ENCODE measurements around the gene ZMYND8. TPM values are rescaled to one million over a fixed set of nuclear protein-coding genes. Genes with fewer than 3 reads are reported as not detected.

ZMYND8 gene
- total and polyA plus RNA-seq, 2 of the 4 experiments (the other 2 are of a cell fraction) = 24.0 to 28.2 TPM

DNA sequence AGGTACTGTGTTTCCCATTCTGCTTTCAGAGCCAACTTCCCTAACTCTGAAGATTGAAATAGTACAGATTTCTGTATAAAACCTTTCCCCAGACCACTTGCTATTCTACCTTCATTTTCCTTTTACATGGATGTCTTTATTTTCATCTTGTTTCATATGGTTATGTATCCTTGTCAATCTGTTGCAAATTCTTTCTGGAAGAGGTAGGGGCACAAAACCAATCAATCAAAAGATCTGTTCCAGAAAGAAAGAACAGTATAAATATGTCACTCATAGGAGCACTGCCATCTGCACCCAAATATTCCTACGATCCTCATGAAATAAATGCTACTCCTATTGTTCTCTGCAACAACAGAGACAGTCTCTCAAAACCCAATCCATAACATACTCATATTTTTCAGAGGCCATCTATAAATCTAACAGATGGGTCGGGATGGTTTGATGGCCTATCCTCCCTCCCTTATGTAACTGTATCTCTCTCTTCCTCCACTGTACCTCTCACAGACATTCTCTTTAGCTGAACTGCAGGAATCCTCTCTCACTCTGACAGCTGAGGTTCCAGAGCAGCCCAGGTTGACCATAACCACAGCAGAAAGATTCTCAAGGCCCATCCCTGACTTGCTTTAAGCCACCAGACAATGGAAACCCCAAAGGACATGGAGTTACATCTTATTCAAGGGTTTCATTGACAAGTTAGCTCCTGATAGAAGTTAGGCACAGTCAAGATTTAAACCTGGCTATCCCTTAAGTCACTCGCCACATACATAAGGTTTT is 112.8 kb downstream of the ZMYND8 start:
- Histone ChIP-seq H3K23ac (ENCODE audit: low read depth, low read length) (0 out of 2 replicates have a peak overlapping the region, but pooled peaks have one; percentile 53), H2AK5ac (ENCODE audit: low read depth, low read length) (peak overlapping the region; percentile 53), H3K27ac (ENCODE audit: insufficient read depth, low read length) (no peak overlapping the region), H3K14ac (replicated peaks; ENCODE audit: low read depth, low read length) (no peak overlapping the region), H2AFZ (replicated peaks; ENCODE audit: low read length, poor library complexity) (no peak overlapping the region), H2AK9ac (replicated peaks; ENCODE audit: low read depth, low read length, poor library complexity) (no peak overlapping the region), H2BK5ac (ENCODE audit: low read depth, low read length, poor library complexity, severe bottlenecking) (peak overlapping the region; percentile 19), H3K9me1 (ENCODE audit: insufficient read depth, low read length) (peaks cover 19% of the 10 kb centered on the region), H3K27me3 (ENCODE audit: control insufficient read depth, insufficient read depth, low read length) (no peaks in the 10 kb centered on the region), H3K4me2 (ENCODE audit: low read depth, low read length) (no peak overlapping the region), H2BK20ac (ENCODE audit: low read depth, low read length) (peak overlapping the region; percentile 6; the same call in 1 of the 2 replicates), H3K4ac (ENCODE audit: low read depth, low read length) (peak overlapping the region; percentile 59; the same call in 1 of the 2 replicates), H4K8ac (ENCODE audit: low read depth in 2 of 2, low read length in 2 of 2) (no peak overlapping the region; a peak in 1 of 4 replicates), H3K36me3 (ENCODE audit: control insufficient read depth, insufficient read depth, low read length) (peaks cover 30% of the 10 kb centered on the region), H3K4me1 (ENCODE audit: control insufficient read depth, insufficient read depth, low read length) (peaks cover 15% of the 10 kb centered on the region), H3K4me3 (ENCODE audit: insufficient read depth, low read depth, low read length) (no peak overlapping the region), H4K5ac (ENCODE audit: low read depth, low read length) (peak overlapping the region; percentile 13; the same call in 1 of the 2 replicates), H3K56ac (ENCODE audit: extremely low read depth, insufficient read depth, low read length) (no peak overlapping the region), H3K9ac (ENCODE audit: low read depth, low read length) (no peak overlapping the region), H3K9me3 (ENCODE audit: control insufficient read depth, insufficient read depth, low read length) (no peaks in the 10 kb centered on the region), H2BK120ac (ENCODE audit: low read depth, low read length) (peak overlapping the region; percentile 48; the same call in 1 of the 2 replicates), H2BK15ac (ENCODE audit: low read depth, low read length) (peak overlapping the region; percentile 81; the same call in 2 of the 3 replicates), H4K20me1 (ENCODE audit: insufficient read depth, low read length) (peaks cover 3% of the 10 kb centered on the region), H3K18ac (ENCODE audit: low read depth, low read length) (peak overlapping the region; percentile 64), H4K91ac (ENCODE audit: insufficient read depth, low read depth, low read length) (0 out of 2 replicates have a peak overlapping the region, but pooled peaks have one; percentile 7), H3K79me1 (ENCODE audit: low read depth in 1 of 2, low read length in 2 of 2) (peaks cover 47 to 54% of the 10 kb centered on the region in 2 experiments)
- 100% methylated on average over 1 of the region's 3 CpGs; no CpG with 5 or more reads in 1 of the 2 experiments for WGBS, 2 experiments (ENCODE audit: extremely low coverage in 2 of 2, insufficient read length in 1 of 2)
- in situ Hi-C loops (cut with MboI; ENCODE audit: low sequenced_read_pairs) = no loop called here
- ChIA-PET CTCF (interaction anchor here (1.5 to 2.4 kb wide), 2 partner anchors 15 to 140 kb away, joined by 3 to 14 read pairs; no protein-coding TSS in a partner anchor), POLR2A (ENCODE audit: unreplicated experiment) (no interaction called here)
- dilution Hi-C loops (cut with HindIII; ENCODE audit: low sequenced_read_pairs, unreplicated experiment) = no loop called here
- no TSS peak for BruUV-seq (replicated peaks)
- DNase-seq (no peak), ATAC-seq (ENCODE audit: low read depth) (no peak)
- intact Hi-C loops (cut with micrococcal nuclease) = no loop called here
- no peak for TF ChIP-seq RAD21 (IDR thresholded peaks at IDR 0.05; ENCODE audit: low read length)
- TF ChIP-seq MAFK (IDR thresholded peaks at IDR 0.05; ENCODE audit: low read depth, low read length) = no peak
- TF ChIP-seq, protein P1, sequence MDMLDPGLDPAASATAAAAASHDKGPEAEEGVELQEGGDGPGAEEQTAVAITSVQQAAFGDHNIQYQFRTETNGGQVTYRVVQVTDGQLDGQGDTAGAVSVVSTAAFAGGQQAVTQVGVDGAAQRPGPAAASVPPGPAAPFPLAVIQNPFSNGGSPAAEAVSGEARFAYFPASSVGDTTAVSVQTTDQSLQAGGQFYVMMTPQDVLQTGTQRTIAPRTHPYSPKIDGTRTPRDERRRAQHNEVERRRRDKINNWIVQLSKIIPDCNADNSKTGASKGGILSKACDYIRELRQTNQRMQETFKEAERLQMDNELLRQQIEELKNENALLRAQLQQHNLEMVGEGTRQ (IDR thresholded peaks at IDR 0.05; ENCODE audit: low read depth, low read length) = no peak
- no peak for TF ChIP-seq RFX5 (IDR thresholded peaks at IDR 0.05; ENCODE audit: low read depth, low read length)
- TF ChIP-seq ELK1 (IDR thresholded peaks at IDR 0.05; ENCODE audit: borderline replicate concordance, low read depth, low read length) = no peak
- no peak for TF ChIP-seq CTCF (conservative IDR thresholded peaks at IDR 0.05; ENCODE audit: low read depth, low read length)
- TF ChIP-seq RCOR1 (IDR thresholded peaks at IDR 0.05; ENCODE audit: insufficient replicate concordance, low read length) = no peak
- TF ChIP-seq CHD1 (IDR thresholded peaks at IDR 0.05; ENCODE audit: low read depth, low read length) = no peak
- TF ChIP-seq BHLHE40 (IDR thresholded peaks at IDR 0.05; ENCODE audit: low read depth, low read length) = no peak
- no peak for TF ChIP-seq FOS (IDR thresholded peaks at IDR 0.05; ENCODE audit: low read depth, low read length)
- TF ChIP-seq POLR2A (IDR thresholded peaks at IDR 0.05; ENCODE audit: low read depth, low read length) = no peak
- no peak for TF ChIP-seq MAZ (IDR thresholded peaks at IDR 0.05; ENCODE audit: borderline replicate concordance, low read depth, low read length)
- TF ChIP-seq MXI1 (IDR thresholded peaks at IDR 0.05; ENCODE audit: borderline replicate concordance, low read depth, low read length) = no peak
- TF ChIP-seq CEBPB (IDR thresholded peaks at IDR 0.05; ENCODE audit: low read depth, low read length) = no peak

Measured in IMR-90 (cell line).